T-helper 2 cell treated with Interferon-gamma antibody and Interleukin-4, amounts not matched to agents 100 ng/mL and 5 ng/mL, for 36 hours (primary cell): ENCODE results near the gene LRBA. TPM values are rescaled to one million over a fixed set of nuclear protein-coding genes. Genes with fewer than 3 reads are reported as not detected.
"Not testable (repeated sequence)": the region's sequence is repeated elsewhere in the genome, so short reads cannot be mapped to it uniquely, and the experiment has no call there.

Experiments
- intact Hi-C: fragments of 100-400 bp; cut with micrococcal nuclease; formaldehyde crosslinking; loops from one replicate; pipeline ENCODE4 v1.15.1; 2023
- total RNA-seq: library from RNA; stranded (reverse); gene quantifications from 2 replicates; pipeline ENCODE4 v1.2.3, GENCODE V29; 2022

LRBA gene
- total RNA-seq, 1 donor from 2014 or later = 42.4 TPM

- intact Hi-C loops = no loop called here
Measured at GRCh38 chr4:150944660-150945059, 70.4 kb downstream of the LRBA start.

GRCh38 chr4:150943818-150944217 is 71.3 kb downstream of the LRBA start:
- intact Hi-C loops = no loop called here

- intact Hi-C loops = no loop called here
Measured at GRCh38 chr4:150943126-150943525, 72.0 kb downstream of the LRBA start.

GRCh38 chr4:150942539-150942938 is 72.5 kb downstream of the LRBA start:
- intact Hi-C loops = no loop called here

- intact Hi-C loops = no loop called here
Measured at GRCh38 chr4:150940123-150940522, 75.0 kb downstream of the LRBA start.

GRCh38 chr4:150939530-150939929 is 75.6 kb downstream of the LRBA start:
- intact Hi-C loops = no loop called here

- intact Hi-C loops = no loop called here
Measured at GRCh38 chr4:150938873-150939499, 76.1 kb downstream of the LRBA start.

GRCh38 chr4:150938417-150938816 is 76.7 kb downstream of the LRBA start:
- intact Hi-C loops = no loop called here

- intact Hi-C loops = no loop called here
Measured at GRCh38 chr4:150934022-150934421, 81.1 kb downstream of the LRBA start.

- intact Hi-C loops = loop anchor here (2.0 kb wide), 1 partner anchor 27 kb away; no protein-coding TSS in a partner anchor
Measured at GRCh38 chr4:150931796-150932195, 83.3 kb downstream of the LRBA start.

GRCh38 chr4:150931005-150931404 is 84.1 kb downstream of the LRBA start:
- intact Hi-C loops = no loop called here

- intact Hi-C loops = no loop called here
Measured at GRCh38 chr4:150923945-150924344, 91.1 kb downstream of the LRBA start.

GRCh38 chr4:150921486-150921885 is 93.6 kb downstream of the LRBA start:
- intact Hi-C loops = not testable (repeated sequence)

GRCh38 chr4:150918562-150918961 is 96.5 kb downstream of the LRBA start:
- intact Hi-C loops = not testable (repeated sequence)

- intact Hi-C loops = no loop called here
Measured at GRCh38 chr4:150911326-150911725, 103.8 kb downstream of the LRBA start.

- intact Hi-C loops = no loop called here
Measured at GRCh38 chr4:150909116-150909515, 106.0 kb downstream of the LRBA start.

- intact Hi-C loops = no loop called here
Measured at GRCh38 chr4:150906987-150907633, 108.0 kb downstream of the LRBA start.

GRCh38 chr4:150904671-150905070 is 110.4 kb downstream of the LRBA start:
- intact Hi-C loops = no loop called here

- intact Hi-C loops = no loop called here
Measured at GRCh38 chr4:150903603-150904002, 111.5 kb downstream of the LRBA start.

- intact Hi-C loops = no loop called here
Measured at GRCh38 chr4:150896497-150896896, 118.6 kb downstream of the LRBA start.

GRCh38 chr4:150890246-150890645 is 124.8 kb downstream of the LRBA start:
- intact Hi-C loops = no loop called here

- intact Hi-C loops = no loop called here
Measured at GRCh38 chr4:150889306-150889705, 125.8 kb downstream of the LRBA start.

GRCh38 chr4:150888625-150889024 is 126.5 kb downstream of the LRBA start:
- intact Hi-C loops = no loop called here
